Kidney epithelial cell (primary cell): ENCODE data around the gene BAG5. TPM values are rescaled to one million over a fixed set of nuclear protein-coding genes. Genes with fewer than 3 reads are reported as not detected.

ENCODE experiments used
- DNase-seq: peaks from one replicate; pipeline ENCODE4 v3.0.0-alpha.2; 2010; ENCODE audit warnings: low read depth
- H3K27me3 ChIP-seq: 2 replicates; pipeline ENCODE4 v1.6.0; 2011; ENCODE audit warnings: low read length; ENCODE audit not compliant: control insufficient read depth, insufficient read depth
- H3K36me3 ChIP-seq: 2 replicates; pipeline ENCODE4 v1.5.1; 2011; ENCODE audit warnings: low read length; ENCODE audit not compliant: control insufficient read depth, insufficient read depth
- H3K4me3 ChIP-seq: 2 replicates; pipeline ENCODE4 v1.5.1; 2011; ENCODE audit warnings: low read depth, mild to moderate bottlenecking, control low read depth, low read length
- total RNA-seq: library from RNA; depleted of rRNA; stranded (reverse); fragments of >200 nt; gene quantifications from 2 replicates; pipeline ENCODE4 v1.2.3, GENCODE V29; 2015
- TF ChIP-seq, protein P1 (sequence below): IDR thresholded peaks from 2 replicates; pipeline ENCODE4 v1.5.1; 2011; ENCODE audit warnings: mild to moderate bottlenecking, moderate library complexity, low read length, control low read depth, inconsistent platforms; ENCODE audit not compliant: insufficient read depth, poor library complexity, severe bottlenecking

The BAG5 gene
- total RNA-seq, 1 donor from 2014 or later = 40.8 TPM

GRCh38 chr14:103581954-103582703 lies 19.7 kb upstream of the BAG5 start:
- no peak overlapping the region for H3K4me3 ChIP-seq
- TF ChIP-seq, protein P1, sequence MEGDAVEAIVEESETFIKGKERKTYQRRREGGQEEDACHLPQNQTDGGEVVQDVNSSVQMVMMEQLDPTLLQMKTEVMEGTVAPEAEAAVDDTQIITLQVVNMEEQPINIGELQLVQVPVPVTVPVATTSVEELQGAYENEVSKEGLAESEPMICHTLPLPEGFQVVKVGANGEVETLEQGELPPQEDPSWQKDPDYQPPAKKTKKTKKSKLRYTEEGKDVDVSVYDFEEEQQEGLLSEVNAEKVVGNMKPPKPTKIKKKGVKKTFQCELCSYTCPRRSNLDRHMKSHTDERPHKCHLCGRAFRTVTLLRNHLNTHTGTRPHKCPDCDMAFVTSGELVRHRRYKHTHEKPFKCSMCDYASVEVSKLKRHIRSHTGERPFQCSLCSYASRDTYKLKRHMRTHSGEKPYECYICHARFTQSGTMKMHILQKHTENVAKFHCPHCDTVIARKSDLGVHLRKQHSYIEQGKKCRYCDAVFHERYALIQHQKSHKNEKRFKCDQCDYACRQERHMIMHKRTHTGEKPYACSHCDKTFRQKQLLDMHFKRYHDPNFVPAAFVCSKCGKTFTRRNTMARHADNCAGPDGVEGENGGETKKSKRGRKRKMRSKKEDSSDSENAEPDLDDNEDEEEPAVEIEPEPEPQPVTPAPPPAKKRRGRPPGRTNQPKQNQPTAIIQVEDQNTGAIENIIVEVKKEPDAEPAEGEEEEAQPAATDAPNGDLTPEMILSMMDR = no peak
- no peak for DNase-seq

GRCh38 chr14:103581206-103581605 lies 18.7 kb upstream of the BAG5 start:
- no peak for DNase-seq
- H3K27me3 ChIP-seq = no peaks in the 10 kb centered on the region
- no peak overlapping the region for H3K4me3 ChIP-seq
- H3K36me3 ChIP-seq = no peaks in the 10 kb centered on the region
- TF ChIP-seq, protein P1 = no peak

More at GRCh38 chr14:103581954-103582703, 19.7 kb upstream of the BAG5 start:
- no peaks in the 10 kb centered on the region for H3K36me3 ChIP-seq
- no peaks in the 10 kb centered on the region for H3K27me3 ChIP-seq

- Histone ChIP-seq H3K4me3 (no peak overlapping the region), H3K27me3 (no peaks in the 10 kb centered on the region), H3K36me3 (no peaks in the 10 kb centered on the region)
- no peak for DNase-seq
- TF ChIP-seq, protein P1 = no peak
Observed at GRCh38 chr14:103578401-103579075, 16.1 kb upstream of the BAG5 start.

DNA sequence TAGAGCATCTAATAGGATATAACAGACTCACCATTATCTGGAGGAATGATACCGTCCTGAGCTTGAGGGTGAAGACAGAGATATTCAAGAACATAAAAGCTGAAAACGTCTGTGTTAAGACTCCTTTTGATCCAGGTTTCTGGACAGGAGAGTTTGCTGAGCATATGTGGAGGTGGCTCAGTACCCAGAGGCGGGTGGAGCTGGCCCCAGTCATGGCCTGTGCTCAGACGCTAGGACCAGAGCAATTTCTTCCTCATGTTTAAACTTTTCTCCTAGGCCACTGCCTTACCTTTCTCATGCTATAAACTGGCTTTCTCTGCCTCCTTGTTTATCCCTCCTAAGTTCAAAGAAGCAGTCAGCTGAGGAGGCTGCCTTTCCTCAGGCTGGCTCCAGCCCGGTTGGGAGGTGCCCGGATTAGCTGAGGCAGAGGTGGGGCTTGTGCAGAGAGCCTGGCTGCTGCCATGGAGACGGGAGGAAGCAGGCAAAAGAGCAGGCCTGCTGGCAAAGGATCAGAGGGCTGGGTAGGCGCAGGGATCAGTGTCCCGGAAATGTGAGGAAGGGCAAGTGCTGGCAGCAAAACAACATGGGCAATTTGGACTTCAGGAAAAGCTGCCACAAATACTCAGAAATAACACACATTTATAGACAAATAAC lies 14.0 kb upstream of the BAG5 start:
- Histone ChIP-seq H3K36me3 (no peaks in the 10 kb centered on the region), H3K4me3 (no peak overlapping the region), H3K27me3 (no peaks in the 10 kb centered on the region)
- TF ChIP-seq, protein P1 = no peak
- DNase-seq = peak; percentile 78

- TF ChIP-seq, protein P1 = no peak
- no peaks in the 10 kb centered on the region for H3K36me3 ChIP-seq
- H3K27me3 ChIP-seq = no peaks in the 10 kb centered on the region
- no peak overlapping the region for H3K4me3 ChIP-seq
- no peak for DNase-seq
Observed at GRCh38 chr14:103574707-103575285, 12.3 kb upstream of the BAG5 start.
